Activated naive CD8-positive, alpha-beta T cell (primary cell): ENCODE measurements around the gene HOXC11.
A peak's percentile ranks its signal among the peaks of the same experiment; 100 is the strongest.

Experiments
- H3K27ac Mint-ChIP-seq: one replicate; pipeline ENCODE4 v1.8.0; 2021; ENCODE audit warnings: mixed read lengths
- H3K27me3 Mint-ChIP-seq: one replicate; pipeline ENCODE4 v1.8.0; 2021; ENCODE audit warnings: mixed read lengths
- H3K36me3 Mint-ChIP-seq: one replicate; pipeline ENCODE4 v1.8.0; 2021; ENCODE audit warnings: mixed read lengths
- H3K4me1 Mint-ChIP-seq: one replicate; pipeline ENCODE4 v1.8.0; 2021; ENCODE audit warnings: low read depth, mixed read lengths
- H3K4me3 Mint-ChIP-seq: one replicate; pipeline ENCODE4 v1.8.0; 2021; ENCODE audit warnings: mild to moderate bottlenecking, mixed read lengths
- H3K9me3 Mint-ChIP-seq: one replicate; pipeline ENCODE4 v1.8.0; 2021; ENCODE audit warnings: low read depth, mixed read lengths

The HOXC11 gene

GRCh38 chr12:54006559-54007220 is 33.8 kb downstream of the HOXC11 start:
- peaks cover 29% of the 10 kb centered on the region for H3K4me1 Mint-ChIP-seq
- no peaks in the 10 kb centered on the region for H3K36me3 Mint-ChIP-seq
- H3K27ac Mint-ChIP-seq, result no peak overlapping the region
- H3K27me3 Mint-ChIP-seq, result peaks cover 55% of the 10 kb centered on the region
- H3K9me3 Mint-ChIP-seq, result no peaks in the 10 kb centered on the region
- H3K4me3 Mint-ChIP-seq, result peak overlapping the region; percentile 85

DNA sequence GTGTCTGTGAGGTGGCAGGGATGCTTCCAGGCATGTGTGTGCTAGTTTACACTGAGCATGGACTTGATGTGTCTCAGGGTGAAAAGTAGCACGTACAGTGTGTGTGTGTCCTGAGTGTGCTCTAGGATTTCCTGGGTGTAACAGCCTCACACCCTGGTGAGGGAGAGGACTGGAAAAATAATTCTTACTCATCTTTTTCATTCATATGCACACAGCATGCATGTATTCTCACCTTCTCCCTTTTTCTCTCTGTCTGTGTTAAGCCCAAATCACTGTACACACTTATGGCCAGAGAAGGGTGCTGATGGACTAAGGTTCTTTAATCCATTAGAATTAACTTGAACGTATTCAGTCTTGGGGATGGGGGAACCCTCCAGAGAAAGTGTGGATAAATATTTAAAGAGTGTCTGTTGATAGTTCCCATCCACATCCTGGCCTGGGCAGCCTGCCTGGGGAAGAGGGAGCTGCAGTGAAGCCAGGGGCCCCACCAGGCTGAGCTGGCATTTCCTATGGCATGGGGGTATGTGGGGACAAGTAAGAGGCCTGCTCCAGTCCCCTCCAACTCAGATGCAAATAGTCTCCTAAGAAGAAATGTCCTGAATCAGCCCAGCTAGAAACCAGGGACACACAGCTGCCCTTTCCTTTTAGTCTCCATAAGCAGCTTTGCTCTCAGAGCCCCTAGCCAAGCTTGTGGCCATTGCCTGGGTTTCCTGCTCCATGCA is 34.8 kb downstream of the HOXC11 start:
- Mint-ChIP-seq H3K27me3 (peaks cover 53% of the 10 kb centered on the region), H3K4me3 (no peak overlapping the region), H3K4me1 (peaks cover 26% of the 10 kb centered on the region), H3K36me3 (no peaks in the 10 kb centered on the region), H3K9me3 (no peaks in the 10 kb centered on the region), H3K27ac (no peak overlapping the region)

DNA sequence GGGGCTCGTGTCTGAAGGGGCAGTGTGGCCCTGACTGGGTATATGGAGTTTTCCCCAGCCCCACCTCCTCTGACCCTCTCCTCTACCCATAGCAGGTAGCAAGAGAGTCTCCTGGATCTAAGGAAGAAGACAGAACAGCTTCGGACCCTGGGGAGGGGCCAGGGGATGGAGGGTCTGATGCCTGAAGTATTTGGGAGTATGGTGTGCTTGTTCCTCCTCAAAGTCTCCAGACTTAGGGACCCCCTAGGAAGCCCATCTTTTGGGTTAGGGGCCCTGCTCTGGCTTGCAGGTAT is 35.3 kb downstream of the HOXC11 start:
- H3K4me1 Mint-ChIP-seq, result peaks cover 26% of the 10 kb centered on the region
- no peak overlapping the region for H3K4me3 Mint-ChIP-seq
- peaks cover 53% of the 10 kb centered on the region for H3K27me3 Mint-ChIP-seq
- H3K27ac Mint-ChIP-seq, result no peak overlapping the region
- no peaks in the 10 kb centered on the region for H3K9me3 Mint-ChIP-seq
- H3K36me3 Mint-ChIP-seq, result no peaks in the 10 kb centered on the region

DNA sequence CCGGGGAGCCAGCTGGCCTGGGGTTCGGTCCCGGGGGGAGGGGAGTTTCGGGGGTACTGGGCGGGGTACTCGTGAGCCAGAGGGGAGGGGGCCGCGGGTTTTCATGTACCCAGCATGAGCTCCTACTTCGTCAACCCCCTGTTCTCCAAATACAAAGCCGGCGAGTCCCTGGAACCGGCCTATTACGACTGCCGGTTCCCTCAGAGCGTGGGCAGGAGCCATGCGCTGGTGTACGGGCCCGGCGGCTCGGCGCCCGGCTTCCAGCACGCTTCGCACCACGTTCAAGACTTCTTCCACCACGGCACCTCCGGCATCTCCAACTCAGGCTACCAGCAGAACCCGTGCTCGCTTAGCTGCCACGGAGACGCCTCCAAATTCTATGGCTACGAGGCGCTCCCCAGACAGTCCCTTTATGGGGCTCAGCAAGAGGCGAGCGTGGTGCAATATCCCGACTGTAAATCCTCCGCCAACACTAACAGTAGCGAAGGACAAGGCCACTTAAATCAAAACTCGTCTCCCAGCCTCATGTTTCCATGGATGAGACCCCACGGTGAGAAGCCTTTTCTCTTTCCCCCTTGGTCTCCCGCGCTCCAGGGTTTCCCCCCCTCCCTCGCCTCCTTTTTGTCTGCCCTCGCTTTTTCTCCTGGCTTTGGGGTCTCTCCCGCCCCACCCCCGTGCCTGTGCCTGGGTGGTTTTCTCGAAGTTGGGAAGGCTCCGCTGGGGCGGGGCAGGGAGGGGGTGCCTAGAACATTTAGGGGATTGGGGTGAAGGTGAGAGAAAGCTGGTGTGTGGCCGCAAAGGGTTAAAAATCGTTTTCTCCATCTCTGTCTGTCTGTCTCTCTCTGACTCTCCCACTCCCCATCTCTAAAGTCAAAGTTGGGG is 36.5 kb downstream of the HOXC11 start:
- Mint-ChIP-seq H3K36me3 (no peaks in the 10 kb centered on the region), H3K27ac (peak overlapping the region; percentile 22), H3K27me3 (peaks cover 49% of the 10 kb centered on the region), H3K4me3 (peak overlapping the region; percentile 80), H3K4me1 (peaks cover 26% of the 10 kb centered on the region), H3K9me3 (no peaks in the 10 kb centered on the region)

DNA sequence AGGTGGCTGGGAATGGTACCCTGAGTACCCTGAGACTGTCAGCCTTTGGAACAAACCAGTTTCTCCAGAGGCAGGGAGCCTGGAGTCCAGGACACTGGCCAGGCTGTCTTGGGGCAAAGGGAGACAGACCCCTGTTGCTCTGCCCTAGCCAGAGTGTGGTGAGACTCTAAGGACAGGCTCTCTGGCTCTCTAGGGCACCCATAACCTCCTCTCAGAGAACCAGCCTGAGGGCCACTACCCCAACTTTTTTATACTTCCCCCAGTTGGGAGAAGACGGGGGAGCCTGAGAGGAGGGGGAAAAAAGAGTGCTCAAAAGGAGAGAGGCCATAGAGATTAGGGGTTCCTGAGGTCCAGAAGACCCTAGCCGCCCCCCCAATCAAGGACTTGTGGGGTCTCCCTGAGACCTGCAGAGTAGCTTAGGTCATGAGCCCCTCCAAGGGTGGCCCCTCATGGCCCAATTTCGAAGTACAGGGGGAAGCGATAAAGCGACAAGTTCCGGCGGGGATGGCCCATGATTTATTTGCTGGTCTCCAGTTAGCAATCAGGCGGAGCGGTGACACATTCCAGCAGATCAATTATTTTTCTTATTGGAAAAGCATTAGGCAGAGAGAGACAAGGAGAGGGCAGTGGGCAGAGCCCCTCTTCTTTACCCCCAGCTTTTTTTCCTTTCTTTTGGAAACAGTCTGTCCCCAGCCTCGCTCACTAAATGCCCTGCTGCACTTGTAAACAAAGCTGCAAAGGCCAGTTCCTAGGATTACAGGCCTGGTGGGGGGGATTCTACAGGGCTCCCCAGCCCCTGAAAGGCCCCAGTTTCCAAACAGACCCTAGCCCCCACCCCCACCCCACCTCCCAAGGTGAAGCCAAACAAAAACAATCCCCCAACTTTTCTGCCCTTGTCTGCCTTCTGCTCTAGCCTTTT is 37.4 kb downstream of the HOXC11 start:
- Mint-ChIP-seq H3K27me3 (peaks cover 54% of the 10 kb centered on the region), H3K9me3 (no peaks in the 10 kb centered on the region), H3K4me3 (peak overlapping the region; percentile 42), H3K27ac (no peak overlapping the region), H3K4me1 (peaks cover 30% of the 10 kb centered on the region), H3K36me3 (no peaks in the 10 kb centered on the region)

DNA sequence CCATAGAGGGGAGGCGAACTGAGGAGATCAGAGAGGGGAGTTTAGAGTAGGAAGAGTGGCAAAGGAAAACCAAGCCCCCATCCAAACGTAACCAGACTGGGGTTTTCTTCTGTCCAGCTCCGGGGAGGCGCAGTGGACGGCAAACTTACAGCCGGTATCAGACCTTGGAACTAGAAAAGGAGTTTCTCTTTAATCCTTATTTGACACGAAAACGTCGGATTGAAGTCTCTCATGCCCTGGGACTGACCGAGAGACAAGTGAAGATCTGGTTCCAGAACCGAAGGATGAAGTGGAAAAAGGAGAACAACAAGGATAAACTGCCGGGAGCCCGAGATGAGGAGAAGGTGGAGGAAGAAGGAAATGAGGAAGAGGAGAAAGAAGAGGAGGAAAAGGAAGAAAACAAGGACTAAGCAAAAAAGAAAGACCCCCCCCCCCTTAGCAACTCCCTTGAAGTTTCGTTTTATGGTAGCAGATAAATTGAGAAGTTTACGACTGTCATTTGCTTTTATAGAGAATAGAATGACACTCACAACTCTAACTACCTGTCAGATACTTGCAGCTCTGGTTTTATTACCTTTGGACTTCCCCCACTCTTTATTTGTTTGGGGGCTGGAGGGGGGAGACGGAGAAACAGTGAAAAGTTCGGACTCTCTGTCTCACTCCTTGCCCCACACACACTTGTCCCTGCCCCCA is 38.2 kb downstream of the HOXC11 start:
- H3K9me3 Mint-ChIP-seq, result no peaks in the 10 kb centered on the region

DNA sequence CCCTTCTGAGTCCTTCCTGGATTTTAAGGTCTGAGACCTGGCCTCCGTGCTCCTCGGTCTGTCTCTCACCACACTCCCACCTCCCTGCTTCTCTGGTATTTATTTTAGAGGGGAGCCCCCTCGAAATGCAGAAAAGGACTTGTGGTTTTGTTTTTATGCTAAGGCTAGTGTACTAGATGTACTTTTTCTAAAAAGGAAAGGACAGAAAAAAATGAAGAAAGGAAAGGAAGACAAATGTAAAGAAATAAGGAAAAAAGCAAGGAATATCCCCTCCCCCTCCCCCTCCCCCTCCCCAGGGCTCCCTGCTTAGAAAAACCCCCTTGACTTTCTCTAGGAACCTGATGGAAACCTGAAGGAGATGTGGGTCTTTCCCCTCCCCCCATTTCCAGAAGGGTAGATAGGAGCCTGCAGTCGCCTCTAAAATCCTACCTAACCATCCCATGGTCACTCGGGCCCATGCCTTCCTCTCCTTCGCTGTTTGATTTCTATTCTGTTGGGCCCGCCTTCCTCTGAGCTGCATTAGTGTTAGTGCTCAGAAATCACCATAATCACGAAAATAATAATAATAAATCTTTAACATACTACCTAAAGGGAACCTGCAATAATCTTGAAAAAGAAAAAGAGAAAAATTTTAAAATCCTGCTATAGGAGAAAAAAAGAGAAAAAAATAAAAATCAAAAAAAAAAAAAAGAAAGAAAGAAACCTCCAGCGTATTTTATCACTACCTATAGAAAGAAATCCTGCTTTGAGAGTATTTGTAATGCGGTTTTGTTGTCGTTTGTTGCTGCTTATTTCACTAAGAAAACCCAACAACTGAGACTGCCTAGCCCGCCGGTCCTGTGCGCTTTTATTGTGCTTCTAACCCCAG is 39.0 kb downstream of the HOXC11 start:
- Mint-ChIP-seq H3K27me3 (peaks cover 46% of the 10 kb centered on the region), H3K9me3 (no peaks in the 10 kb centered on the region), H3K36me3 (no peaks in the 10 kb centered on the region), H3K4me1 (peaks cover 23% of the 10 kb centered on the region), H3K4me3 (peak overlapping the region; percentile 48), H3K27ac (no peak overlapping the region)

More for the DNA sequence above, 38.2 kb downstream of the HOXC11 start:
- Mint-ChIP-seq H3K36me3 (no peaks in the 10 kb centered on the region), H3K27me3 (peaks cover 49% of the 10 kb centered on the region), H3K4me1 (peaks cover 27% of the 10 kb centered on the region), H3K27ac (no peak overlapping the region), H3K4me3 (peak overlapping the region; percentile 60)

DNA sequence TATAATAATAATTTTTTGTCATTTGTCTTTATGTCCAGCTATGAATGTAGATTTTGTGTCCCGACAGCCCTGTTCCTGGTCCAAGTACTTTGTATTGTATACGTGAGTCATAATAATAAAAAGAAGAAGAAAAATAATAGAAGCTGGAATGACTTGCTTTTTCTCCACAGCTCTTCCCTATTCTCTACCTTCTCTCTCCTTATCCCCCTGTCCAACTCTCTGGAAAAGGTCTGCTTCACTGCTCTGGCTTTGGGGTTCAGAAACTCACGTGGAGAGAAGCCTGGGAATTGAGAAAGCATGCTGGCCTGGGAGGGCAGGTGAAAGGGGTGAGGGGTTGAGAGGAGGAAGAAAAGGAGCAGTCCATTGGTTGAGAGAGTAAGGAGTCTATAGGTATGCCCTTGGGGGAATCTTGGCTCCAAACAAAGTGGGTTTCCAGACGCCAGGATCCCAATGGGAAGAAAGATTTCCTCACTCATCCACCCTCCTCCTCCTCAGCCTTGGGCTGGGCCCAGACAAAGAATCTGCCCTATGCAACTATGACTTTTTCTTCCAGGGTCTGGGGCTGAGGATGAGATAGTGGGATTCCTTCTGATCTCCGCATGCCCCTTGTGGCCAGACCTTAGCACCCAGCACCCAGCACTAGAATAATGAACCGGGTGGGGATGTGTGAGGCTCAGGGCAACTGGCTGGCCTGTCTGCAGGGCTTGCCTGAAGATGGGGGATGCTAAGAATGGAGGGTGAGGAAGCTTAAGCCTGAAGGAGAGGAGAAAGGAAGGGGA is 39.9 kb downstream of the HOXC11 start:
- H3K27ac Mint-ChIP-seq, result no peak overlapping the region
- H3K4me3 Mint-ChIP-seq, result no peak overlapping the region
- no peaks in the 10 kb centered on the region for H3K9me3 Mint-ChIP-seq
- peaks cover 43% of the 10 kb centered on the region for H3K27me3 Mint-ChIP-seq
- H3K4me1 Mint-ChIP-seq, result peaks cover 29% of the 10 kb centered on the region
- no peaks in the 10 kb centered on the region for H3K36me3 Mint-ChIP-seq

GRCh38 chr12:54014377-54015017 is 41.6 kb downstream of the HOXC11 start:
- H3K36me3 Mint-ChIP-seq, result no peaks in the 10 kb centered on the region
- H3K9me3 Mint-ChIP-seq, result no peaks in the 10 kb centered on the region
- H3K27ac Mint-ChIP-seq, result no peak overlapping the region
- peaks cover 40% of the 10 kb centered on the region for H3K27me3 Mint-ChIP-seq
- peak overlapping the region; percentile 13 for H3K4me3 Mint-ChIP-seq
- H3K4me1 Mint-ChIP-seq, result peaks cover 28% of the 10 kb centered on the region

GRCh38 chr12:54015018-54015931 is 42.3 kb downstream of the HOXC11 start:
- Mint-ChIP-seq H3K9me3 (no peaks in the 10 kb centered on the region), H3K4me3 (peak overlapping the region; percentile 13), H3K36me3 (no peaks in the 10 kb centered on the region), H3K27ac (peak overlapping the region; percentile 64), H3K4me1 (peaks cover 27% of the 10 kb centered on the region), H3K27me3 (peaks cover 36% of the 10 kb centered on the region)

DNA sequence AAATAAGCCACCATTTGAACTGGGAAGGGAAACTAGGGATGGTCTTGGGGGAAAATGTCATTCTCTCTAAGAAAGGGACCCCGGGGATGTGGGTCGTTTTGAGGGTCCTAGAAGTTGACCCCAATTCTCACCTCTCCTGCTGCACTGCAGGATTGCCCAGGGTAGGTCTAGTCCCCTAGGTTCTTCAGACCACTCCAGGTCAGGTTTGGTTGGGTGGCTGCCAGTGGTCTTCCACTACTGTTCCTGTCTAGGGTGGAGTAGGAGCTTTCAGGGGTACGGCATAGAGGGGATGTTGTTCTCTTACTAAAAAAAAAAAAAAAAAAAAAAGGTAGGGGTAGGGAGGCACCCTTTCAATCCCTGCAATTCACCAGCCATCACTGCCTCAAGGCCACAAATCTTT is 43.1 kb downstream of the HOXC11 start:
- H3K27ac Mint-ChIP-seq, result no peak overlapping the region
- no peak overlapping the region for H3K4me3 Mint-ChIP-seq
- no peaks in the 10 kb centered on the region for H3K36me3 Mint-ChIP-seq
- no peaks in the 10 kb centered on the region for H3K9me3 Mint-ChIP-seq
- peaks cover 32% of the 10 kb centered on the region for H3K27me3 Mint-ChIP-seq
- peaks cover 24% of the 10 kb centered on the region for H3K4me1 Mint-ChIP-seq
